GM12892 (cell line): ENCODE measurements around the gene ADRA2B.
"Not testable (repeated sequence)": the region's sequence is repeated elsewhere in the genome, so short reads cannot be mapped to it uniquely, and the experiment has no call there.

Experiments used
- POLR2A ChIP-seq: IDR thresholded peaks from 2 replicates; pipeline ENCODE4 v1.6.1; 2011; ENCODE audit warnings: low read depth, low read length, control low read depth
- POLR2AphosphoS5 ChIP-seq: IDR thresholded peaks from 2 replicates; pipeline ENCODE4 v1.6.1; 2011; ENCODE audit warnings: low read depth, low read length, control low read depth

DNA sequence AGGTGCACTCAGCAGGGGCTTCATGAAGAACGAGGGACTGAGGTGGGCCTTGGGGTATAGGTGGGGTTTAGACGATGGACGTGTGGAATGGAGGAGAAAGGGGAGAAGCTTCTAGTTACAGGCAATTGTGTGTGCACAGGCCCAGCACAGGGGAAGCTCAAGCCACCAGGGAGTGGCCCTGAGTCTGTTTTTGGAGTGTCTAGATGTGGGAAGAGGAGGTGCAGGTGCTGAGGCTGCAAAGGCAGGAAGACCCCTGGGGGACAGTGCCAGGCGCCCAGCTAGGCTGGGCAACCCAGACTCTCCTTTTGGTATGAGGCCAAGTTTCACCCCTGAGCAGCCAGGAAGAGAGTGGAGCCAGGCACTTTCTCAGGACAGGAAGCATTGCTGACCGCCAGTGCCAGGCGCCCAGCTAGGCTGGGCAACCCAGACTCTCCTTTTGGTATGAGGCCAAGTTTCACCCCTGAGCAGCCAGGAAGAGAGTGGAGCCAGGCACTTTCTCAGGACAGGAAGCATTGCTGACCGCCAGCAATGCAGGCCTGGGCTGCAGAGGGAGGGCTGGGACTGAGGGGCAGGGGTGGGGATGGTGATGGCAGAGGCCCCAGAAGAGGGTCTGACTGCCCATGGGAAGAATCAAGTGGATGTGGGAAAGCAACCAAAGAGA, 31.4 kb downstream of the ADRA2B start:
- TF ChIP-seq POLR2AphosphoS5, POLR2A: not testable (repeated sequence)
